ENCODE measurements around the gene CCNI2. TPM values are rescaled to one million over a fixed set of nuclear protein-coding genes. Genes with fewer than 3 reads are reported as not detected.
A peak's percentile ranks its signal among the peaks of the same experiment; 100 is the strongest.

CCNI2 gene
- total and polyA plus RNA-seq, 9 of the 15 experiments (the other 6 are each of a cell fraction or from before 2014, with no cell fraction given): 0.05 to 1.7 (median 0.81) TPM; not detected in 5

- H3K4me1 ChIP-seq (replicated peaks in 1 of 2; ENCODE audit: control insufficient read depth in 2 of 2, insufficient read depth in 2 of 2, low read length in 2 of 2): peaks cover 0 to 4% of the 10 kb centered on the region in 2 experiments; a peak in 1 of 5 replicates
- no peaks in the 10 kb centered on the region; the same call in 1 of the 2 replicates for H4K20me1 ChIP-seq (replicated peaks; ENCODE audit: control insufficient read depth, insufficient read depth, low read length)
- in situ Hi-C loops (cut with MboI): no loop called here
- ATAC-seq: no peak
- ChIA-PET CTCF (ENCODE audit: low intra/inter-chr PET ratio) (no interaction called here), POLR2A (interaction anchor here (0.9 to 4.0 kb wide), 2 partner anchors 9 to 10 kb away, joined by 3 to 20 read pairs; partner anchors contain the start of gene KIF3A)
- intact Hi-C loops (cut with micrococcal nuclease): no loop called here
- no peak overlapping the region for H3K9ac ChIP-seq (ENCODE audit: insufficient read depth in 1 of 2, low read depth in 2 of 2, low read length in 2 of 2)
- 93% methylated on average over 50 of the region's 76 CpGs for WGBS (ENCODE audit: insufficient coverage, low coverage, missing lambda C conversion rate)
- no peaks in the 10 kb centered on the region for H3K79me2 ChIP-seq (ENCODE audit: control insufficient read depth, insufficient read depth, low read length)
- H3K9me3 ChIP-seq (replicated peaks; ENCODE audit: control insufficient read depth, insufficient read depth, low read depth, low read length): no peaks in the 10 kb centered on the region
- no peak for FAIRE-seq
- no peaks in the 10 kb centered on the region for H3K27me3 ChIP-seq (ENCODE audit: control insufficient read depth in 2 of 2, insufficient read depth in 2 of 2, low read length in 2 of 2)
- no peaks in the 10 kb centered on the region for H3K36me3 ChIP-seq (ENCODE audit: control insufficient read depth, insufficient read depth, low read length)
- H2AFZ ChIP-seq (ENCODE audit: low read depth, low read length): no peak overlapping the region
- no peak overlapping the region for H3K4me2 ChIP-seq (ENCODE audit: insufficient read depth, low read length)
- H3K27ac ChIP-seq (ENCODE audit: extremely low read depth, low read depth, low read length): no peak overlapping the region
- H3K4me3 ChIP-seq: no peak overlapping the region
- no TSS peak for BruUV-seq (replicated peaks)
- no peak for TF ChIP-seq RREB1 (CRISPR knock-in tag; IDR thresholded peaks at IDR 0.05)
- TF ChIP-seq MEF2D (tag; conservative IDR thresholded peaks at IDR 0.05; ENCODE audit: low read depth): no peak
- TF ChIP-seq POLR2G (IDR thresholded peaks at IDR 0.05; ENCODE audit: low read depth, low read length): peak; percentile 34; the same call in 1 of the 2 replicates
- TF ChIP-seq ZBTB33 (CRISPR knock-in tag; IDR thresholded peaks at IDR 0.05): peak; percentile 70
- no peak for TF ChIP-seq POLR2H (tag; IDR thresholded peaks at IDR 0.05; ENCODE audit: low read depth)
- TF ChIP-seq JUN (IDR thresholded peaks at IDR 0.05; ENCODE audit: borderline replicate concordance, low read depth, low read length): no peak
- no peak for TF ChIP-seq JUN (CRISPR knock-in tag; IDR thresholded peaks at IDR 0.05; ENCODE audit: borderline replicate concordance)
- no peak for DNase-seq (ENCODE audit: extremely low read depth in 1 of 4, low spot score in 3 of 4)
- no peaks in the 10 kb centered on the region for H3K9me1 ChIP-seq (ENCODE audit: control insufficient read depth, insufficient read depth, low read length)
These were observed 602 bp downstream of the CCNI2 start for GRCh38 chr5:132747616-132748440.

Measured in K562 (cell line).